ENCODE measurements around the gene STARD13.
"Not testable (repeated sequence)": the region's sequence is repeated elsewhere in the genome, so short reads cannot be mapped to it uniquely, and the experiment has no call there.

STARD13 gene

GRCh38 chr13:33183431-33184111 lies 102.0 kb downstream of the STARD13 start:
- in situ Hi-C loops (cut with MboI; ENCODE audit: low sequenced_read_pairs): no loop called here

DNA sequence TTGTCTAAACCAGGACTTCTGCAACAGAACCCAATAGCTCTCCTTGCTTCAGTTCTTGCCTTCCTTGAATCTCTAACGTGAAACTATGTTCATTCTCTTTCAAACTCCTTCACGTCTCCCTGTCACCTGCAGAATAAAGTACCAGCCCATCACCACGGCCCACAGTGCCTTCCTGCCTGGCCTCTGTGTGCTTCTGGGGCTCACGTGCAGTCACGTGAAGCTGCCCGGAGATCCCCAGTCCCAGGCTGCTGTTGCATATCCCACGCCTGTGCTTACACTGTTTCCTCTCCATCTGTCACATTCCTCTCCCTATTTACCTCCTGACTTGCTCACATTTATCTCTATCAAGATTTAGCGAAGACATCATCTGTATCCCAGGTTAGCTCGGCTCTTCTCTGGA lies 102.8 kb downstream of the STARD13 start:
- in situ Hi-C loops (cut with MboI; ENCODE audit: low sequenced_read_pairs): no loop called here

DNA sequence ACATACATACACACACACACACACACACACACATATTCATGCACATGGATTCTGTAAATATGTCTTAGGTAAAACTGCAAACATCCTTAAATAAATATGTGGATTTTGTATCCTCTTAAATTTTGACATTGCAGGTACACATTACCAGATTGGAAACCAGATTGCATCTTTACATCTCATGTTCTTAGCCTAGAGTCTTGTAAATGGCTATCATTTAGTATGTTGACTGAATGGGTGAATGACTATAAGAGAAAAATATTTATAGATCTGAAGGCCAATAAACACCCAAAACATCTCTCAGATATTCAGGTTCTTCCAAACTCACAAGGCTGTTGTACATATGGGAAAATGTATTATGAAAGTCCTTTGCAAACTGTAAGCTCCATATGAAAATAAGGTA lies 104.3 kb downstream of the STARD13 start:
- in situ Hi-C loops (cut with MboI; ENCODE audit: low sequenced_read_pairs): no loop called here

GRCh38 chr13:33180122-33180804 lies 105.3 kb downstream of the STARD13 start:
- in situ Hi-C loops (cut with MboI; ENCODE audit: low sequenced_read_pairs): no loop called here

DNA sequence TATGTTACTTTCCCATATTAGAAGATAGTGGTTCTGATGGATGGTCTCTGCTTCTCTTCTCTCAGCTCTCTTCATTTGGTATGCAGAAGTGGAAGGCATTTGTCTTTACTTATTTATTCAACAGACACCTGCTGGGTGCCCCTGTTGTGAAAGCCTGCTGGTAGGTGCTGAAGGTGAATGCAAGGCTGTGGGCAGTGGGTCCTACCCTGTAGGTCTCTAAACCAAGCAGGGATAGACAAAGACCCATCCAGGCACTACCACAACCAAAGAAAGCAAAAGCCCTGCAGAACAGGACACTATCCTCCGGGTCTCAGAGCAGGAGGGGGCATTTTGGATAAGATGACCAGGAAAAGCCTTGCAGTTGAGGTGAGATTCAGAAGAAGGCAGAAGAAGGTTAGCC lies 106.1 kb downstream of the STARD13 start:
- in situ Hi-C loops (cut with MboI; ENCODE audit: low sequenced_read_pairs): no loop called here

- in situ Hi-C loops (cut with MboI; ENCODE audit: low sequenced_read_pairs): no loop called here
Observed at GRCh38 chr13:33178209-33178840, 107.2 kb downstream of the STARD13 start.

- in situ Hi-C loops (cut with MboI; ENCODE audit: low sequenced_read_pairs): not testable (repeated sequence)
Observed at GRCh38 chr13:33177340-33178208, 108.0 kb downstream of the STARD13 start.

- in situ Hi-C loops (cut with MboI; ENCODE audit: low sequenced_read_pairs): no loop called here
Observed at GRCh38 chr13:33176526-33176925, 109.0 kb downstream of the STARD13 start.

DNA sequence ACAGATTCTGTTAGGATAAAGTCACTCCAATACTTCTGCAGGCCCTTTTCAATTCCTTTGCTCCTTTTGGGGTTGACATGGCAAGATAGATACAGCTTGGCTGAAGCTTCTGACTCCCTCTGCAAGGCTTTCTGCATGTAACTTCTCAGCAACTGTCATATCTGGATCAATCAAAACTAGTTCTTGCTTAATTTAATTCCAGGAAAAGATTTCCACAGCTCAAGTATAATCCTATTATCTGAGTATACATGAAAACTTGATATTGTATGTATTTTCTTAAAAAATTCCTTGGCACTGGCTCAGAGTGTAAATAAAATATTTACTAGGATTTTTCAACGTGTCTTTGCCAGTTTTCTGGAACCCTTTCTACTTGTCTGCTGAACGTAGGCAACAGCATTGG lies 109.6 kb downstream of the STARD13 start:
- in situ Hi-C loops (cut with MboI; ENCODE audit: low sequenced_read_pairs): no loop called here

DNA sequence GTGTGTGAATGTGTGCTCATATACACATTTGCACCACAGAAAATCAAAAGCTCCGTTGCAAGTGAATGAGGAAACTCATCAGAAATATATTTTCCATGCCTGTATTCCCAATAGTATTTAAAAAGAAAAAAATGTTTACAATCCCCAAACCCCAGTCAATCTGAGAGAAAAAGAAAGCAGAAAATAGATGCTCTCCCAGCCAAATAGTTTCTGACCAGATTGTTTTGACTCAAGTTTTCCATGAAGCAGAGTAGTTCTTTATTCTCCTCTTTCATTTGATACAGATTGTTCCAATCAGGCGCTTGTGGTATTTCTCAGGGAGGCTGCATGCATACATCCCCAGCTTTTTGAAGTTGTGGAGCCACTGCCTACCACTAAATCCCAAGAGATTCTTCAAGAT lies 110.6 kb downstream of the STARD13 start:
- in situ Hi-C loops (cut with MboI; ENCODE audit: low sequenced_read_pairs): no loop called here

- in situ Hi-C loops (cut with MboI; ENCODE audit: low sequenced_read_pairs): no loop called here
Observed at GRCh38 chr13:33174491-33174890, 111.1 kb downstream of the STARD13 start.

GRCh38 chr13:33172911-33173310 lies 112.6 kb downstream of the STARD13 start:
- in situ Hi-C loops (cut with MboI; ENCODE audit: low sequenced_read_pairs): no loop called here

DNA sequence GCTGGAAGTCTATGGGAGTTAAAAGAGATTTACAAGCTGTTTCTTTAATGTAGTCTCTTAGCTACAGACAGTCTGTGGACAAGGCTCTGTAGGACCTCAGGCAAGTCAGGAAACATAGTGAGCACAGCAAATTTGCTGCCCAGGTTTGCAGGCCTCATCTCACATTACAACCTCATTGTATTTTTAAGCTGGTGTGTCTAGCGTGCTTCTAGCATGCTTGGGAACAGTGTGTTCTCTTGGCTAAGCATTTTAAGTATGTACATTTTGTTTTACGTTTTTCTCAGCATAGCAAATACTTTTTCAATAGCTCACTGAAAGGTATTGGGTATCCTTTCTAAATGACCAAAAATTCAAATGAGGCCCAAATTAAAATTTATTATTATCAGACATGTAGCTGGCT lies 113.2 kb downstream of the STARD13 start:
- in situ Hi-C loops (cut with MboI; ENCODE audit: low sequenced_read_pairs): no loop called here

GRCh38 chr13:33169273-33169980 lies 116.1 kb downstream of the STARD13 start:
- in situ Hi-C loops (cut with MboI; ENCODE audit: low sequenced_read_pairs): no loop called here

DNA sequence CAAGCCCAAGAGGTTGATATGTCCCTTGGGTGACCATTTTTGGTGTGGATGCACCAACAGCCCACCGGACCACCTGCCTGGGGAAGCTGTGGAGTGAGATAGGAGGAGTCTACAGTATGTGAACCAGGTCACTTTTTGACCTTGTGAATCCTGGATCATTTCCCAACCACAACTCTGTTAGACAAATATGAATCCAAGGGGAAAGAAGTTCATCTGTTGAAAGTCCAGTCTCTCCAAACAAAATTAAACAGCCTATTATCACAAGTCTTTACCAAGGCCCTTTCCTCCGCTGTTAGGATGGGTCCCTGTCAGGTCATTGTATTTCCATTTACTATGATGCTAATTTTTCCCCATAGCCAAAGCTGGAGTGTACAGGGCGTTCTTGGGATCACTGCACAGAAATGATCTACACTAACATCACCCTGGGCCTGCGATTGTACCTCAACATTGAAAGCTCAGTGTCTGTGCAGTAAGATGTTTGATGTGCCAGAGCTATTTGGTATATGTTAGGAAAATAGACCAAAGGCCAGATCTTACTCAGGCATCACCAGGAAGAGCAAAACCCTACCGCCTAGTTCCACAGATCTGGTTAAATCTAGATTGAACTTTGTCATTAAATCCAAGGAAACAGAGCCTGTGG lies 117.1 kb downstream of the STARD13 start:
- in situ Hi-C loops (cut with MboI; ENCODE audit: low sequenced_read_pairs): no loop called here

DNA sequence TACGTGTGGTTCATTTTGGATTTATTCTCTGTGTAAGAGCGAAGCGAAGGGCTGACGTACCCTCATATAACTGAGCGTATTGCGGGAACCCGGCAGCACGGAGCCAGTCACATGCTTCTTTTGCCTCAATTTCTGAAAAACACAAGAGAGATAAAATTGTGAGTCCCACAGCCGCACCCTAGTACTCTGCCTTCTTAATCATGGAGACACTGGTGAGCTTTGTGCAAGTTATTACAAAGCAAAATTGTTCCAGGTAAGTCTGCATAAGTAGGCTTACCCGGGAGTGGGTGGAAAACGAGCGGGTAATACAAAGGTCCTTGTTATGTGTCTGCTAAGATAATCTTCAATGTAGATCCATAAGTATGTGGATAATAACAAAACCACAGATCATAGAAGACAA lies 118.1 kb downstream of the STARD13 start:
- in situ Hi-C loops (cut with MboI; ENCODE audit: low sequenced_read_pairs): no loop called here

DNA sequence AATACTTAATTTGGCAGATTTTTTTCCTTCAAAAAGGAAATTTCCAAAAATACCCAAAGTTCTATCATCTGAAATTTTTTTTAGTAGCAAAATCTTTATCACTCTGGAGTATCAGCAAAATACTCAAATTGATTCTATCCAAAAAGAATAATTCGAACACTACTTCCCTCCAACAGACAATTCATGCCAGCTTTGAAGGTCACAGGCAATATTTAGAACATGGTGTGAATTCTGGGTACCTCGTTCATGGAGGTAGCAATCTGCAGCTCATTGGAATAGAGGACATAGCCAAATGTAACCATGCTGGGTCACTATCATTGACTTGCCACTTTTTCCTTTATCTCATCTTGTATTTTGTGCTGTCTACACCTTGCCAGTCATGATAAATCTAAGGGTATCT lies 119.8 kb downstream of the STARD13 start:
- in situ Hi-C loops (cut with MboI; ENCODE audit: low sequenced_read_pairs): no loop called here

DNA sequence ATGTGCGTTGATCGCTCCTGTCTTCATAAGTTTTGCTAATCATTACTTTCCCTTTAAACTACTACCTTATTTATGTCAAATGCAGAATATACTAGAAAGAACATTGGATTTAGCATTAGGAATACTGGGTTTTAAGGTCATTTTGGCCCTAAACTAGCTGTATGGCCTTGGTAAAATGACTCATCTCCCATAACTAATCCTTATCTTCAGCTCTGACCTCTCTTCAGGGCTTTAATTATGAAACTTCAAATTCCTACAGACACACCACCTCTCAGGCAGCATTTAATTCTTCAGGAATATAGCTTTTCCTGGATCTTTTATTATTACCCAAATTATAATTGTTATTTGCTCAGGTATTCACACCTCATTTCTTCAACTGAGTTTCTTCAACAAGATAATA lies 121.2 kb downstream of the STARD13 start:
- in situ Hi-C loops (cut with MboI; ENCODE audit: low sequenced_read_pairs): no loop called here

DNA sequence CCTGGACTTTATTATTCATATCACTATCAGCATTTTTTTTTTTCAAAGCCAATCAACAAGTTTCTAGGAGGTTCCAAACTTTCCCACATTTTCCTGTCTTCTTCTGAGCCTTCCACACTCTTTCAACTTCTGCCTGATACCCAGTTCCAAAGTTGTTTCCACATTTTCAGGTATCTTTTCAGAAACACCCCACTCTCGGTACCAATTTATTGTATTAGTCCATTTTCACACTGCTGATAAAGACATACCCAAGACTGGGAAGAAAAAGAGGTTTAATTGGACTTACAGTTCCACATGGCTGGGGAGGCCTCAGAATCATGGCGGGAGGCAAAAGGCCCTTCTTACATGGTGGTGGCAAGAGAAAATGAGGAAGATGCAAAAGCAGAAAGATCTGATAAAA lies 122.8 kb downstream of the STARD13 start:
- in situ Hi-C loops (cut with MboI; ENCODE audit: low sequenced_read_pairs): not testable (repeated sequence)

DNA sequence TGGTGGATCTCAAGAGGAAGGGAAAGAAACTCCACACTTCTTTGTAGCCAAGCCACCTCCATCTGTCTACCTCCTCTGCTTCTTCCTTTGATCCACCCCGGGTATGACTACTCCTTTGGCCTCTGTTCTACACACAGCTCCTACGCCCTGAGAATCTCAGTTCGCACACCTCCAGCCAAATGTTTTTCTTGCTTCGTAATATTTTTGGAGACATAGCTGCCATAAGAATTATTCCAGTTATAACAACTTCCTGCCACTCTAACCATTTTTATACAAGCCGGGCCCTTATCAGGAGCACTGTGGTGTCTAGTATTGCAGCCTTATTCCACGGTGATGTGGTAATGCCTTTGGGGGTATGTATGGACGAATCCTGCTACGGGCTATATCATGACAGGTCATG lies 126.7 kb downstream of the STARD13 start:
- in situ Hi-C loops (cut with MboI; ENCODE audit: low sequenced_read_pairs): no loop called here
